PFSK-1 (cell line): ENCODE measurements around the gene MEN1.

ENCODE experiments used
- POLR2AphosphoS5 ChIP-seq: IDR thresholded peaks from 2 replicates; pipeline ENCODE4 v1.6.1; 2012; ENCODE audit warnings: low read depth, mild to moderate bottlenecking, control low read depth, low read length, moderate library complexity
- TAF1 ChIP-seq: IDR thresholded peaks from 2 replicates; pipeline ENCODE4 v1.6.1; 2012; ENCODE audit warnings: low read length, control low read depth, borderline replicate concordance; ENCODE audit not compliant: insufficient read depth

DNA sequence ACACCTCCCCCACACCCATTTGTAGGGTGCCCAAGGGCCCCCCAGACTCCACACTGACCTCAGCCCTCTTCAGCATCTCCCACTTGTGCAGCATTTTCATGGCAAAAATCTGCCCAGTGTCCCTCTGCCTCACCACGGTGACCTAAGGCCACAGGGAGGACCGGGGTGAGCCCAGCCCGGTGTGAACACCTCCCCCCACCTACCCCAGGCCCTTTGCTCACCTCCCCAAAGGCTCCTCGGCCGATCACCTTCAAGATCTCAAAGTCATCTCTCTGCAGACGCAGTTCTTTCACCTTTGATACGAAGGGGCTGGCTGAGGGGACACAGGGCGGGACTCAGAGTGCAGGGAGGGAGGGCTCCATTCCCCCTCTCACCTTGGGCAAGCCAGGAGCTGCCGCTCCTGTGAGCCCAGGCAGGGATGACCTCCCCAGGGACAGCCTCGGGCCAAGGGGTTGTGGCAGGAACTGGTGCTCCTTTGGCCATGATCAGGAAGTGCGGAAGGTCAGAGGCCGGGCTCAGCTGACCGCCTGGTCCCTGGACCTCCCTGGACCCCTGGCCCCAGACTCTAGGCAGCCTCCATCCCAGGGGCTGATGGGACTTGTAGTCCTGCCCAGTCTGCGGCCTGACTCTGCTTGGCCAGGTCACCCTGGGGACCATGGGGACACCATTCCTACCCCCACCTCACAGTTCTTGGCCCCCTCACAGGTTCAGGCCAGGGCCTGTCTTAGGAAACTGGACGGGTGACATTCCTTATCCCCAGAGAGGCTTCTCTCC, 31.4 kb upstream of the MEN1 start:
- TF ChIP-seq POLR2AphosphoS5 = no peak
- TF ChIP-seq TAF1 = no peak
